ENCODE measurements around the gene DNAJC21. TPM values are rescaled to one million over a fixed set of nuclear protein-coding genes. Genes with fewer than 3 reads are reported as not detected.

Gene DNAJC21
- total RNA-seq, 1 donor from 2014 or later, result 66.4 TPM

DNA sequence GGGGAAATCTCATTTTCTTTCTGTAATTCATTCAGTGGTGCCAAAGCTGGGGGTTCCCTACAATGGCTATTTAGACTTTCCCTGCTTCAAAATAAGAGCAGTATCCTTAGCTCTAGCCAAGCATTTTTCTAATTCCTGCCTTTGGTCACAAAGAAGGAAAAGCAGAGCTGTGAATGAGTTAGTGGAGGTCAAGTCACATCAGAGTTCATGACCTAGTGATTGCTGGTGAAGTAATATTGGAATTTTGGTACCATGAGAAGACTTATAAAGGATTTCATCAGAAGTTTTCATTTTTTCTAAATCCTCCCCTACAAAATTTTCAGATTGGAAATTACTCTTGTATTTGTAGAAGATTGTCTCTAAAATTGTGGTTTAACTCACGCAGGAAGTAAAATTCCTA, 28.0 kb downstream of the DNAJC21 start:
- H3K4me2 ChIP-seq (ENCODE audit: low read length), result no peak overlapping the region
- no peaks in the 10 kb centered on the region for H3K27me3 Mint-ChIP-seq (ENCODE audit: low read depth, unreplicated experiment)
- DNase-seq (ENCODE audit: low read depth), result no peak
- no peak for FAIRE-seq
- H3K36me3 Mint-ChIP-seq (ENCODE audit: low read depth, unreplicated experiment), result peaks cover 2% of the 10 kb centered on the region
- H3K36me3 ChIP-seq (ENCODE audit: insufficient read depth, low read length), result peaks cover 5% of the 10 kb centered on the region
- no peak overlapping the region for H3K9ac ChIP-seq (ENCODE audit: low read length)
- H3K79me2 ChIP-seq (ENCODE audit: insufficient read depth, low read length), result no peaks in the 10 kb centered on the region
- H3K4me3 Mint-ChIP-seq (ENCODE audit: unreplicated experiment), result no peak overlapping the region
- H3K4me1 ChIP-seq (ENCODE audit: insufficient read depth, low read length), result peaks cover 4% of the 10 kb centered on the region
- no peak overlapping the region for H3K27ac Mint-ChIP-seq (ENCODE audit: unreplicated experiment)
- no peak overlapping the region for H3K27ac ChIP-seq (ENCODE audit: low read depth, low read length)
- no peaks in the 10 kb centered on the region for H3K9me3 Mint-ChIP-seq (ENCODE audit: unreplicated experiment)
- no peaks in the 10 kb centered on the region for H3K27me3 ChIP-seq (ENCODE audit: insufficient read depth, low read length)
- no peak for TF ChIP-seq EZH2 (IDR thresholded peaks at IDR 0.05; ENCODE audit: insufficient read depth, low read length)
- TF ChIP-seq, protein P1, sequence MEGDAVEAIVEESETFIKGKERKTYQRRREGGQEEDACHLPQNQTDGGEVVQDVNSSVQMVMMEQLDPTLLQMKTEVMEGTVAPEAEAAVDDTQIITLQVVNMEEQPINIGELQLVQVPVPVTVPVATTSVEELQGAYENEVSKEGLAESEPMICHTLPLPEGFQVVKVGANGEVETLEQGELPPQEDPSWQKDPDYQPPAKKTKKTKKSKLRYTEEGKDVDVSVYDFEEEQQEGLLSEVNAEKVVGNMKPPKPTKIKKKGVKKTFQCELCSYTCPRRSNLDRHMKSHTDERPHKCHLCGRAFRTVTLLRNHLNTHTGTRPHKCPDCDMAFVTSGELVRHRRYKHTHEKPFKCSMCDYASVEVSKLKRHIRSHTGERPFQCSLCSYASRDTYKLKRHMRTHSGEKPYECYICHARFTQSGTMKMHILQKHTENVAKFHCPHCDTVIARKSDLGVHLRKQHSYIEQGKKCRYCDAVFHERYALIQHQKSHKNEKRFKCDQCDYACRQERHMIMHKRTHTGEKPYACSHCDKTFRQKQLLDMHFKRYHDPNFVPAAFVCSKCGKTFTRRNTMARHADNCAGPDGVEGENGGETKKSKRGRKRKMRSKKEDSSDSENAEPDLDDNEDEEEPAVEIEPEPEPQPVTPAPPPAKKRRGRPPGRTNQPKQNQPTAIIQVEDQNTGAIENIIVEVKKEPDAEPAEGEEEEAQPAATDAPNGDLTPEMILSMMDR (IDR thresholded peaks at IDR 0.05; ENCODE audit: insufficient read depth, low read depth, low read length), result no peak
- H3K9me3 ChIP-seq (ENCODE audit: insufficient read depth, low read depth, low read length), result no peaks in the 10 kb centered on the region
- peaks cover 5% of the 10 kb centered on the region for H4K20me1 ChIP-seq (ENCODE audit: insufficient read depth, low read length)
- no peak overlapping the region for H2AFZ ChIP-seq (ENCODE audit: low read depth, low read length)
- H3K4me3 ChIP-seq (ENCODE audit: insufficient read depth, low read depth, low read length), result no peak overlapping the region
- peaks cover 38% of the 10 kb centered on the region for H3K4me1 Mint-ChIP-seq (ENCODE audit: low read depth, unreplicated experiment)

DNA sequence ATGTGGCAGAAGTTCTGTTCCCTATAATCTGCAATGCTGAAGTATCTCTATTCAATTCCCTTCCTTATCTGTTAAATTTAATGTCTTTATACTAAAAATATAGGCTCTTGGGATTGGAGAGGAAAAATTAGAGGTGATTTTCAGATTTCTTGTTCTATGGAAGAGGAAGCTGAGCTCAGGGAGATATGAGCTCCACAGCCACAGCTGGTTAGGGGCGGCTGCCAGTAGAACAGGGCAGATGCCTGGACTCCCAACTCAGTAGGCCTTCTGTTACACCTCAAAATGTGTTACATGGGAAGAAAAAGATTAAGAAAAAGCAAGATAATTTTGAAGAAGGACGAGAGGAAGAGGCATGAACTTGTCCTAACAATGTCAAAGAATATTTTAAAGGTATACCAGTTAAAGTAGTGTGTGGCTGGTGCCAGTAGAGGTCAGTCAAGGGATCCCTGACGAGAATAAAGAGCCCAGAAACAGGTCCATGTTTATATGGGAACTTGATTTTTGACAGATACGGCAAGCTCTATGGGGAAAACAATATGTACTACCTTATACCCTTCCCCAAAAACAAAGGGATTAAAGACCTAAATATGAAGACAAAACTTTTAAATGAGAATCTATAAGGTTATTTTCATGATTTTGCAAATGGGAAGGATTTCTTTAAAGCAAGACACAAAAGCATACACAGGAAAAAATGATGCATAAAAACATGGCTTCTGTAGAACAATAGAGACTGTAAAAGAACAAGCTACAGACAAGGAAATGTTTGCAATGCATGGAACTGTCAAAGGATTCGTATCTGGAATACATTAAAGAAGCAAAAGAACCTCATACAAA, 28.7 kb downstream of the DNAJC21 start:
- peaks cover 5% of the 10 kb centered on the region for H4K20me1 ChIP-seq (ENCODE audit: insufficient read depth, low read length)
- no peak overlapping the region for H3K4me2 ChIP-seq (ENCODE audit: low read length)
- no peaks in the 10 kb centered on the region for H3K27me3 Mint-ChIP-seq (ENCODE audit: low read depth, unreplicated experiment)
- H3K9me3 ChIP-seq (ENCODE audit: insufficient read depth, low read depth, low read length), result no peaks in the 10 kb centered on the region
- no peak overlapping the region for H3K4me3 ChIP-seq (ENCODE audit: insufficient read depth, low read depth, low read length)
- peaks cover 2% of the 10 kb centered on the region for H3K36me3 Mint-ChIP-seq (ENCODE audit: low read depth, unreplicated experiment)
- no peak overlapping the region for H3K9ac ChIP-seq (ENCODE audit: low read length)
- H3K36me3 ChIP-seq (ENCODE audit: insufficient read depth, low read length), result peaks cover 5% of the 10 kb centered on the region
- peaks cover 38% of the 10 kb centered on the region for H3K4me1 Mint-ChIP-seq (ENCODE audit: low read depth, unreplicated experiment)
- no peaks in the 10 kb centered on the region for H3K79me2 ChIP-seq (ENCODE audit: insufficient read depth, low read length)
- no peaks in the 10 kb centered on the region for H3K9me3 Mint-ChIP-seq (ENCODE audit: unreplicated experiment)
- no peak overlapping the region for H3K4me3 Mint-ChIP-seq (ENCODE audit: unreplicated experiment)
- no peak overlapping the region for H2AFZ ChIP-seq (ENCODE audit: low read depth, low read length)
- no peak for TF ChIP-seq EZH2 (IDR thresholded peaks at IDR 0.05; ENCODE audit: insufficient read depth, low read length)
- TF ChIP-seq, protein P1 (IDR thresholded peaks at IDR 0.05; ENCODE audit: insufficient read depth, low read depth, low read length), result peak; percentile 68
- H3K4me1 ChIP-seq (ENCODE audit: insufficient read depth, low read length), result peaks cover 4% of the 10 kb centered on the region
- H3K27me3 ChIP-seq (ENCODE audit: insufficient read depth, low read length), result no peaks in the 10 kb centered on the region
- H3K27ac ChIP-seq (ENCODE audit: low read depth, low read length), result no peak overlapping the region
- peak overlapping the region; percentile 56 for H3K27ac Mint-ChIP-seq (ENCODE audit: unreplicated experiment)
- no peak for DNase-seq (ENCODE audit: low read depth)
- peak; percentile 13 for FAIRE-seq

DNA sequence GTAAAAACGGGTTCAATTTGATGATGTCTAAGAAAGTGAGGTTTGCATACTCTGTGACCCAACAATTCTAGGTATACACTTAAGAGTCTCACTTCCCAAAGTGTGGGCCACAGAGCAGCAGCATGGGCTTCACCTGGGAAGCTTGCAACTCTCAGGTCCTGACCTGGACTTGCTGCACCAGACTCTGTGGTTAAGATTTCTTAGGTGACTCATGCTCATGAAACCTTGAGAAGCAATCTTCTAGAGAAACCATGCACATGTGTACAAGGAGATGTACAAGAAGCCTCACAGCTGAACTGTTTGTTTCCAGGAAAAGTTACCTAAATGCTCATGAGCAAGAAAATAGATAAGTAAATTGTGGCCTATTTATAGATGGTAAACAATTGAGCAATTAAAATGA, 30.0 kb downstream of the DNAJC21 start:
- Histone ChIP-seq H3K79me2 (ENCODE audit: insufficient read depth, low read length) (no peaks in the 10 kb centered on the region), H3K27me3 (ENCODE audit: insufficient read depth, low read length) (no peaks in the 10 kb centered on the region), H3K36me3 (ENCODE audit: insufficient read depth, low read length) (no peaks in the 10 kb centered on the region), H2AFZ (ENCODE audit: low read depth, low read length) (no peak overlapping the region), H3K4me3 (ENCODE audit: insufficient read depth, low read depth, low read length) (no peak overlapping the region), H3K27ac (ENCODE audit: low read depth, low read length) (no peak overlapping the region), H3K9me3 (ENCODE audit: insufficient read depth, low read depth, low read length) (no peaks in the 10 kb centered on the region), H3K4me2 (ENCODE audit: low read length) (no peak overlapping the region), H3K4me1 (ENCODE audit: insufficient read depth, low read length) (peaks cover 4% of the 10 kb centered on the region), H3K9ac (ENCODE audit: low read length) (no peak overlapping the region), H4K20me1 (ENCODE audit: insufficient read depth, low read length) (peaks cover 5% of the 10 kb centered on the region)
- H3K4me1 Mint-ChIP-seq (ENCODE audit: low read depth, unreplicated experiment), result peaks cover 38% of the 10 kb centered on the region
- FAIRE-seq (no peak), DNase-seq (ENCODE audit: low read depth) (peak; percentile 70)
- TF ChIP-seq, protein P1 (IDR thresholded peaks at IDR 0.05; ENCODE audit: insufficient read depth, low read depth, low read length), result no peak
- no peak for TF ChIP-seq EZH2 (IDR thresholded peaks at IDR 0.05; ENCODE audit: insufficient read depth, low read length)
- H3K27me3 Mint-ChIP-seq (ENCODE audit: low read depth, unreplicated experiment), result no peaks in the 10 kb centered on the region
- H3K9me3 Mint-ChIP-seq (ENCODE audit: unreplicated experiment), result no peaks in the 10 kb centered on the region
- H3K4me3 Mint-ChIP-seq (ENCODE audit: unreplicated experiment), result peak overlapping the region; percentile 5
- H3K36me3 Mint-ChIP-seq (ENCODE audit: low read depth, unreplicated experiment), result peaks cover 2% of the 10 kb centered on the region
- H3K27ac Mint-ChIP-seq (ENCODE audit: unreplicated experiment), result no peak overlapping the region
